Spleen (tissue), 7 donors: ENCODE results near the gene GARIN6.

Experiments
- POLR2A ChIP-seq, 3 donors: fragments of 450-650 bp; IDR thresholded peaks; one replicate each; pipeline ENCODE4 v1.5.1; 2017; ENCODE audit warnings: antibody characterized with exemption in 3 of 3, mild to moderate bottlenecking in 1 of 3
- POLR2AphosphoS5 ChIP-seq, 3 donors: sonication (generic); formaldehyde crosslinking; IDR thresholded peaks; one replicate each; pipeline ENCODE4 v1.5.1; 2017; ENCODE audit warnings: antibody characterized with exemption in 3 of 3
- TF ChIP-seq, protein P1 (sequence below), 11 experiments: fragments of 200-600 bp in 7 of 11; fragments of 450-650 bp in 4 of 11; sonication (generic) in 4 of 11; IDR thresholded peaks in 8 of 11; conservative IDR thresholded peaks in 3 of 11; 1 replicate in 7 of 11; 2 replicates in 4 of 11; pipeline versions ENCODE4 v1.4.0 to v1.8.0; 2016 to 2021; ENCODE audit warnings: antibody characterized with exemption in 11 of 11, inconsistent platforms in 4 of 11, mild to moderate bottlenecking in 1 of 11
- donor health status: DM: no; HTN: no; CAD: no; lungs with moderate emphysema.
- donor health status: DM: no; HTN: no; CAD: no.
- donor health status: DM: no; HTN: no; CAD: no.

DNA sequence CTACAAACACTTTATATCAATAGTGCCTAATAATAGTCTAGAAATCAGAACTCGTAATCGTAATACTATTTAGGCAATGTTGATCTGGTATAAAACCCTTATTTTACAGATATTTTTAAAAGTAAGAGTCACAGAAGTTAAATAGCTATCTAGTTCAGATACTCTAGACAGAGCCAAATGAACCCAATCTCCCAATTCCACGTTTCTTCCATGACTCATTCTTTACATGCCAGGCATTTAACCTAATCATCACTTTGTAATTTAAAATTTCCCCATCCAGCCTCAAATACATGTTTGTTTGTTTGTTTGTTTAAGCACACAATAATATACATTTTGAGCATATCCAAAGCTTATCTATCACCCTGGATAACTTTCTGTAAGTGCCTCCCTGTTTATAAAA lies 36.4 kb upstream of the GARIN6 start:
- TF ChIP-seq, protein P1, sequence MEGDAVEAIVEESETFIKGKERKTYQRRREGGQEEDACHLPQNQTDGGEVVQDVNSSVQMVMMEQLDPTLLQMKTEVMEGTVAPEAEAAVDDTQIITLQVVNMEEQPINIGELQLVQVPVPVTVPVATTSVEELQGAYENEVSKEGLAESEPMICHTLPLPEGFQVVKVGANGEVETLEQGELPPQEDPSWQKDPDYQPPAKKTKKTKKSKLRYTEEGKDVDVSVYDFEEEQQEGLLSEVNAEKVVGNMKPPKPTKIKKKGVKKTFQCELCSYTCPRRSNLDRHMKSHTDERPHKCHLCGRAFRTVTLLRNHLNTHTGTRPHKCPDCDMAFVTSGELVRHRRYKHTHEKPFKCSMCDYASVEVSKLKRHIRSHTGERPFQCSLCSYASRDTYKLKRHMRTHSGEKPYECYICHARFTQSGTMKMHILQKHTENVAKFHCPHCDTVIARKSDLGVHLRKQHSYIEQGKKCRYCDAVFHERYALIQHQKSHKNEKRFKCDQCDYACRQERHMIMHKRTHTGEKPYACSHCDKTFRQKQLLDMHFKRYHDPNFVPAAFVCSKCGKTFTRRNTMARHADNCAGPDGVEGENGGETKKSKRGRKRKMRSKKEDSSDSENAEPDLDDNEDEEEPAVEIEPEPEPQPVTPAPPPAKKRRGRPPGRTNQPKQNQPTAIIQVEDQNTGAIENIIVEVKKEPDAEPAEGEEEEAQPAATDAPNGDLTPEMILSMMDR (IDR thresholded peaks at IDR 0.05 in 8 of 11, conservative IDR thresholded peaks at IDR 0.05 in 3 of 11) = no peak
- TF ChIP-seq POLR2A (IDR thresholded peaks at IDR 0.05) = no peak
- no peak for TF ChIP-seq POLR2AphosphoS5 (IDR thresholded peaks at IDR 0.05)
